Pancreas (tissue), 10 donors: ENCODE measurements around the gene WWP2. TPM values are rescaled to one million over a fixed set of nuclear protein-coding genes. Genes with fewer than 3 reads are reported as not detected.
"Not testable (repeated sequence)": the region's sequence is repeated elsewhere in the genome, so short reads cannot be mapped to it uniquely, and the experiment has no call there.

Source experiments
- ATAC-seq, 4 donors: fragments of 200-7000 bp; cut with Tn5 transposase; one replicate each; pipeline versions ENCODE4 v1.8.0 to v1.9.1; 2020; ENCODE audit warnings: mild to moderate bottlenecking in 4 of 4, moderate library complexity in 4 of 4
- DNase-seq, 6 donors: peaks; one replicate each; pipeline ENCODE4 v3.0.0-alpha.2; 2020
- FAIRE-seq: peaks from 2 replicates; lab custom pipeline; 2012; peaks lifted over from hg19 to GRCh38; lab: Jason Lieb, UNC
- H3K27ac ChIP-seq, 4 donors: fragments of 200-600 bp; sonication (generic); 1 replicate in 3 of 4; 2 replicates in 1 of 4; pipeline versions ENCODE4 v1.5.0 to v1.8.0; 2020
- H3K27me3 ChIP-seq, 4 donors: fragments of 200-600 bp; one replicate each; pipeline ENCODE4 v1.8.0; 2021
- H3K36me3 ChIP-seq, 3 donors: fragments of 200-600 bp; sonication (generic) in 1 of 3; one replicate each; pipeline versions ENCODE4 v1.5.0 to v1.8.0; 2020 to 2021
- H3K4me1 ChIP-seq, 3 donors: fragments of 200-600 bp; one replicate each; pipeline ENCODE4 v1.8.0; 2021
- H3K4me3 ChIP-seq, 4 donors: fragments of 200-600 bp; sonication (generic) in 2 of 4; one replicate each; pipeline versions ENCODE4 v1.5.0 to v1.8.0; 2020 to 2021
- H3K9me3 ChIP-seq, 4 donors: fragments of 200-600 bp; one replicate each; pipeline ENCODE4 v1.8.0; 2021
- WGBS, 2 donors: extraction: QIAGEN DNeasy Blood & Tissue Kit; methylation state at CpG; one replicate each; pipeline ENCODE4 v1.1.7; 2013; 5-methylcytosine and 5-hydroxymethylcytosine counted together
- intact Hi-C, 3 donors: fragments of 100-400 bp; cut with DNase I; formaldehyde crosslinking; loops; one replicate each; pipeline versions ENCODE4 v1.11.1 to v1.14.2; 2022
- polyA plus RNA-seq, 2 donors: library from polyadenylated mRNA; stranded (reverse); fragments of 200-250 nt; gene quantifications; one replicate each; pipeline ENCODE4 v1.2.3, GENCODE V29; 2013
- total RNA-seq, 6 donors: library from RNA; stranded (reverse); fragmentation: NEBNext Ultra II Directional in 4 of 6; extraction: Animal tissue kit (Norgen Biotek cat#: 25700) in 4 of 6; gene quantifications; one replicate each; pipeline versions ENCODE4 v1.2.1 to v1.2.4, GENCODE V29; 2021 to 2023
- TF ChIP-seq, protein P1 (sequence below), 4 donors: fragments of 200-600 bp; sonication (generic) in 3 of 4; IDR thresholded peaks; one replicate each; pipeline versions ENCODE4 v1.5.0 to v1.8.0; 2021; ENCODE audit warnings: antibody characterized with exemption in 4 of 4
- donor health status: healthy with polysubstance abuse.
- donor health status: DM: no; HTN: no; CAD: no; lungs with moderate emphysema.
- donor health status: DM: no; HTN: no; CAD: no.
- donor health status: control.
- donor health status: control.
- donor health status: Bipolar disorder and iron deficiency.
- donor health status: DM: yes; HTN: yes; CAD: no.
- donor health status: DM: no; HTN: no; CAD: no.
- donor health status: DM: no; HTN: no; CAD: no.
- donor health status: DM: yes; HTN: yes; CAD: no.

Gene WWP2
- total and polyA plus RNA-seq, 8 donors: 27.4 to 50.4 (median 35.4) TPM

DNA sequence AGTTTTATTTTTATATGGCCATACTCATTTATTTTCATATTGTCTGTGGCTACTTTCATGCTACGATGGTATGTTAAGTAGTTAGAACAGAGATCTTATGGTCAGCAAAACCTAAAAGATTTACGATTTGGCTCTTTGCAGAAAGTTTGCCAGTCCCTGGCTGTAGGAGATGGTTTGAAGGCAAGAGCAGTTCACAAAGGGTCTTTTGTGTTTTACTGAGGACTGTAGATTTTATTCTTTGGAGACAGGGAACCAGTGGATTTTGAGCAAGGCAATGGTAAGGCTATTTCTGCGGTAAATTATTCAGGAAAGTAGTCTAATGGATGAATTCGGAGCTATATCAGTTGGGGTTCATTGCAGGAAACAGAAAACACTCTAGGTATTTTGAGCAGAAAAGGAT is 90.7 kb downstream of the WWP2 start:
- Histone ChIP-seq H3K4me1 (peaks cover 0 to 19% (median 7%) of the 10 kb centered on the region in 3 donors), H3K36me3 (no peaks in the 10 kb centered on the region), H3K27ac (no peak overlapping the region), H3K27me3 (no peaks in the 10 kb centered on the region), H3K9me3 (no peaks in the 10 kb centered on the region), H3K4me3 (no peak overlapping the region)
- DNase-seq (no peak), ATAC-seq (no peak), FAIRE-seq (no peak)
- TF ChIP-seq, protein P1, sequence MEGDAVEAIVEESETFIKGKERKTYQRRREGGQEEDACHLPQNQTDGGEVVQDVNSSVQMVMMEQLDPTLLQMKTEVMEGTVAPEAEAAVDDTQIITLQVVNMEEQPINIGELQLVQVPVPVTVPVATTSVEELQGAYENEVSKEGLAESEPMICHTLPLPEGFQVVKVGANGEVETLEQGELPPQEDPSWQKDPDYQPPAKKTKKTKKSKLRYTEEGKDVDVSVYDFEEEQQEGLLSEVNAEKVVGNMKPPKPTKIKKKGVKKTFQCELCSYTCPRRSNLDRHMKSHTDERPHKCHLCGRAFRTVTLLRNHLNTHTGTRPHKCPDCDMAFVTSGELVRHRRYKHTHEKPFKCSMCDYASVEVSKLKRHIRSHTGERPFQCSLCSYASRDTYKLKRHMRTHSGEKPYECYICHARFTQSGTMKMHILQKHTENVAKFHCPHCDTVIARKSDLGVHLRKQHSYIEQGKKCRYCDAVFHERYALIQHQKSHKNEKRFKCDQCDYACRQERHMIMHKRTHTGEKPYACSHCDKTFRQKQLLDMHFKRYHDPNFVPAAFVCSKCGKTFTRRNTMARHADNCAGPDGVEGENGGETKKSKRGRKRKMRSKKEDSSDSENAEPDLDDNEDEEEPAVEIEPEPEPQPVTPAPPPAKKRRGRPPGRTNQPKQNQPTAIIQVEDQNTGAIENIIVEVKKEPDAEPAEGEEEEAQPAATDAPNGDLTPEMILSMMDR (IDR thresholded peaks at IDR 0.05): no peak
- intact Hi-C loops: loop anchor here in 1 of 3 donors (10.0 kb wide), 1 partner anchor 48 kb away; no protein-coding TSS in a partner anchor
- WGBS, 2 donors: 85 to 88% methylated on average over 4 of the region's 4 CpGs

DNA sequence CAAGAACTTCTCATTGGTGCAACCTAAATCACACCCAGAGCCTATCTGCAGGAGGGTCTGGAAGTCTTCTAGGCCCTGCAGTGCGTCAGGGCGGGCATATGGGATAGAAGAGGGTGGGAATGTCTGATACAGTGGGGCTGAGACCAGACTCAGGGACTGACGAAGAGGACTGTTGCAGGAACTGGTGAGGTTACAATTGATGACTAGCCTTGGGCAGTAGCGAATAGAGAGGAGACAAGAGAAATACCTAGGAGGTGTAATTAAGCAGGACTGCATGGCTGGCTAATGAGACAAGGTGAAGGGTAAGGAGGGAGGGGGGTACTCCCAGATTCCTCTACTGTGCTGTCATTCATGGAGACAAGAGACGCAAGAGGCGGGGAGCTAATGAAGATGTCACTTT is 91.3 kb downstream of the WWP2 start:
- ATAC-seq (no peak), DNase-seq (no peak), FAIRE-seq (no peak)
- Histone ChIP-seq H3K9me3 (no peaks in the 10 kb centered on the region), H3K36me3 (no peaks in the 10 kb centered on the region), H3K4me3 (no peak overlapping the region), H3K27me3 (no peaks in the 10 kb centered on the region), H3K27ac (no peak overlapping the region), H3K4me1 (peaks cover 5 to 13% (median 6%) of the 10 kb centered on the region in 3 donors)
- WGBS, 2 donors: 93 to 96% methylated on average over 6 of the region's 6 CpGs
- TF ChIP-seq, protein P1 (IDR thresholded peaks at IDR 0.05): no peak
- intact Hi-C loops: loop anchor here in 1 of 3 donors (10.0 kb wide), 1 partner anchor 49 kb away; no protein-coding TSS in a partner anchor

DNA sequence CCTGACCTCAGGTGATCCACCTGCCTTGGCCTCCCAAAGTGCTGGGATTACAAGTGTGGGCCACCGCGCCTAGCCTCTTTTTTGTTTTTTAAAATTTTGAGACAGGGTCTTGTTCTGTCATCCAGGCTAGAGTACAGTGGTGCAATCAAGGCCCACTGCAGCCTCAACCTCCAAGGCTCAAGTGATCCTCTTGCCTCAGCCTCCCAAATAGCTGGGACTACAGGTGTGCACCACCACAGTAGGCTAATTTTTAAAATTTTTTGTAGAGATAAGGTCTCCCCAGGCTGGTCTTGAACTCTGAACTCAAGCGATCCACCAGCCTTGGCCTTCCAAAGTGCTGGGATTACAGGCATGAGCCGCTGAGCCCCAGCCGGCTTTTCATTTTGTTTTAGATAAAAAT is 92.6 kb downstream of the WWP2 start:
- H3K27me3 ChIP-seq, H3K4me3 ChIP-seq, DNase-seq, H3K27ac ChIP-seq, H3K36me3 ChIP-seq, ATAC-seq, H3K9me3 ChIP-seq, FAIRE-seq: not testable (repeated sequence)
- peaks cover 11 to 13% (median 11%) of the 10 kb centered on the region in 3 donors for H3K4me1 ChIP-seq
- 96 to 99% methylated on average over 5 of the region's 5 CpGs for WGBS, 2 donors
- intact Hi-C loops: loop anchor here in 1 of 3 donors (10.0 kb wide), 1 partner anchor 50 kb away; no protein-coding TSS in a partner anchor

DNA sequence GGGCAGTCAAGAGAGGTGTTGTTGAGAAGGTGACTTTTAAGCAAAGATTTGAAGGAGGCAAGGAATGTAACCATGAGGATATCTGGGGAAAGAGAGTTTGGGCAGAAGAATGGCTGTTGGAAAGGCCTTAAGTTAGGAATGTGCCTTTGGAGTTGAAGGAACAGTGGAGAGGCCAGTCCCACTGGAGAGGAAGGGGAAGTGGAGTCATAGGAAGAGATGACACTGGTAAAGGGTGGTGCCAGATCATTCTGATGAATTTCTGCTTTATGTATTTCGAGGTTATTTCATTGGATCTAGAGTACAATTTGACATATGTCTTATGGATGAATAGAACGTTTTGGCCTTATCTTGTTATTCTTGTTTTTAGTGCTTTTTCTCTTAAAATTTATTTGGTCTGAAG is 93.5 kb downstream of the WWP2 start:
- FAIRE-seq (no peak), ATAC-seq (no peak), DNase-seq (no peak)
- H3K27ac ChIP-seq: no peak overlapping the region
- TF ChIP-seq, protein P1 (IDR thresholded peaks at IDR 0.05): no peak
- intact Hi-C loops: loop anchor here in 1 of 3 donors (10.0 kb wide), 1 partner anchor 51 kb away; no protein-coding TSS in a partner anchor
- H3K4me1 ChIP-seq: peaks cover 10 to 13% (median 11%) of the 10 kb centered on the region in 3 donors
- 59 to 75% methylated on average over 2 of the region's 2 CpGs for whole genome bisulfite sequencing, 2 donors
- H3K4me3 ChIP-seq: no peak overlapping the region
- no peaks in the 10 kb centered on the region for H3K36me3 ChIP-seq
- H3K9me3 ChIP-seq: no peaks in the 10 kb centered on the region
- no peaks in the 10 kb centered on the region for H3K27me3 ChIP-seq

DNA sequence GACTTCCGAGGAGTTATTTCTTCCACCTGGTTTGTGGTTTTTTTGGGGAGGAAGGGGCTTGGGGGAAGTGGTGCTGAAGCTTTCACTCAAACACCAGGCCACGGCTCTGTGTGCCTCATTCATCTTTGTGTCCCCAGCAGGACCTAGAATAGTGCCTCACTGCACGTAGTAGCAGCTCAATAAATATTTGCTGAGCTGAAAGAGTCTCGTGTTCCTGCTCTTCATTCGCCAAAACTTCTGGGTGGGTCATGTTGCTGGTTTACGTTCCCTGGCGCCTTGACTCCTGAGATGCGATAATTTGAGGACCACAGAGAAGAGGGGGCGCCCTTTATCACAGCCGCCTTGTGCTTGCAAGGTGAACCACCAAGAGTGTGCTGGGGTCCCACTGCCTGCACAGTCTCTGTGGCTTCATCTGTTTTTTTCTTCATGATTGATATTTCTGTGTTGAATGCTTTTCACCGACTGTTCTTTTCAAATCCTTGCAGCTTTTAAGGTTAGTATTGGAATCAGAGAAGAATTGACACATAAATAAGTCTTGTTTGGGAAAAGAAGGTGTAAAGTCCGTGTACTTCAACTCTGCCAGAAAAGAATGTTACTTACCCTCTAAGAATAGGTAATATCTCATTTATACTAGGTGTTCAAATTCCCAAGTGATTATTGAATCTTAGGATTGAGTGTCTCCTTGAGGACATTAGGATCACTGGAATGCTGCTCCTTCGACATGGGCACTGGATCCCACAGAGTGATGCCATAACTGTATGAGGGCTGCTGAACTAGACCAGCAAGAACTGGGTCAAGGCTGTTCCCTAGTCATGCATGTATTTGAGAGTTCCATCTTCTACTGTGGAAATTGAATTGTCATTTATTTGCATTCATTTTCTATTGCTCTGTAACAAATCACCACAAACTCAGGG is 96.3 kb downstream of the WWP2 start:
- no peaks in the 10 kb centered on the region for H3K36me3 ChIP-seq
- WGBS, 2 donors: 61 to 63% methylated on average over 13 of the region's 13 CpGs
- no peak for DNase-seq
- ATAC-seq: peak; percentile 15 to 37 (median 26)
- peaks cover 26 to 31% (median 30%) of the 10 kb centered on the region in 3 donors for H3K4me1 ChIP-seq
- peak overlapping the region in 3 of 4 donors; percentile 6 to 83 (median 75) for H3K27ac ChIP-seq
- no peak for FAIRE-seq
- TF ChIP-seq, protein P1 (IDR thresholded peaks at IDR 0.05): no peak
- H3K27me3 ChIP-seq: no peaks in the 10 kb centered on the region
- H3K4me3 ChIP-seq: no peak overlapping the region
- intact Hi-C loops: loop anchor here in 1 of 3 donors (10.0 kb wide), 1 partner anchor 54 kb away; no protein-coding TSS in a partner anchor
- H3K9me3 ChIP-seq: no peaks in the 10 kb centered on the region
